HG03025 (cell line): Measurements from ENCODE around the gene RPN2.

Source experiments
- ATAC-seq: cut with Tn5 transposase; IDR thresholded peaks from one replicate; pipeline ENCODE4 v1.9.1; 2021; ENCODE audit warnings: mild to moderate bottlenecking, moderate library complexity; ENCODE audit not compliant: unreplicated experiment, low FRiP score

Gene RPN2

DNA sequence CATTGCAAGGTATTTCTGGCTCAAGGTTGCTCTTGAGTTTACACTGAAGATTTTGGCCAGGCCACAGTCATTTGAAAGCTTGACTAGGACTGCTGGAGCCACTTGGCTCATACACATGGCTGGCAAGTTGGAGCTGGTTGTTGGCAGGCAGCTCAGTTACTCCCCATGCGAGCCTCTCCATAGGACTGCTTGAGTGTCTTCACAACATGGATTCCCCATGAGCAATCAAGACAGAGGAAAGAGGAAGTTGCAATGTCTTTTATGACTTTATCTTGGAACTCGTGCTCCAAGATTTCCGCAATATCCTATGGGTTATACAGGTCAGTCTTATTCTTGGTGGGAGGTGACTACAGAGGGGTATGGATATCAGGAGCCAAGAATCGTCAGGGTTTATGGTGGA, 109.0 kb downstream of the RPN2 start:
- ATAC-seq: no peak

DNA sequence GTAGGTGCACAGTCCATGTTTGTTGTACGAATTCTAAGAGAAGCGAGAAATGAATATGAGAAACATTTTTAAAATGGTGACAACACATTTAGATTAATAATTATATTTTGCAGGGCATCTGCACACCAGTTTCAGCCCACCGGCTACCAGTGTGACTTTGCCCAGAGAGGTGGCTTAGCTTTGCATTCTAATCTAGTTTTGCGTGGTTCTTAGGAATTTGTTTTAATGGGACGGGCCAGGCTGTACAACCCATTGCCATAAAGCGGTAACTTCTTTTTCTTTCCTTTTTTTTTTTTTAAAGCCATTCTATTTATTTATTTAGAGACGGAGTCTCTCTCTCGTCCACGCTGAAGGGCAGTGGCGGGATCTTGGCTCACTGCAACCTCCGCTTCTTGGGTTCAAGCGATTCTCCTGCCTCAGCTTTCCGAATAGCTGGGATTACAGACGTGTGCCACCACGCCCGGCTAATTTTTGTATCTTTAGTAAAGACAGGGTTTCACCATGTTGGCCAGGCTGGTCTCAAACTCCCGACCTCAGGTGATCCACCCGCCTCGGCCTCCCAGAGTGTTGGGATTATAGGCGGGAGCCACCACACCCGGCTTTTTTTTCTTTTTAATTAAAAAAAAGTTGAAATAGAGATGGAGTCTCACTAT, 111.2 kb downstream of the RPN2 start:
- no peak for ATAC-seq
